ENCODE measurements around the gene NOP10. TPM values are rescaled to one million over a fixed set of nuclear protein-coding genes. Genes with fewer than 3 reads are reported as not detected.

Gene NOP10
- total RNA-seq, 3 donors from 2014 or later = 90.6 to 129 (median 115) TPM

DNA sequence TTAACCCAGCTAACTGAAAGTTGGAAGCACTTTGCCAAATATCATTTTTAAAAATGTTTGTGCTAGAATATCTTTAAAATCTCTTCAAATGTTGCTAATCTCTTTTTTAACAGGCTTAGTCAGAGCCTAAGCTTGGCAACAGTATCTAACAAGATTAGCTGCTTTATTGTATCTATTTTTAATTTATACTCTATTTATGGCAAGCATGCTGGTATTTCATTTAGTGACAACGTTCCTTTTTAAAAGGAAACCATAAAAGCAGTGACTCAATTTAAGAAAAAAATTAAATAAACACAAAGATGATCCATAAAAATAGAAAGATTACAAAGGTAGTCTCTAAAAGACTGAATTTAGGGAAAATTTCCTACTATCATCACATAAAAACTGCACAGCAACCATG, 45.9 kb downstream of the NOP10 start:
- no peaks in the 10 kb centered on the region for H3K36me3 ChIP-seq (ENCODE audit: low read depth)
- DNase-seq (no peak), ATAC-seq (no peak)
- no peak overlapping the region for H3K4me3 ChIP-seq
- intact Hi-C loops (cut with DNase I, micrococcal nuclease) = no loop called here
- TF ChIP-seq CTCF (IDR thresholded peaks at IDR 0.05) = no peak
- H3K4me1 ChIP-seq (ENCODE audit: low read depth) = no peaks in the 10 kb centered on the region
- H3K9me3 ChIP-seq = no peaks in the 10 kb centered on the region

DNA sequence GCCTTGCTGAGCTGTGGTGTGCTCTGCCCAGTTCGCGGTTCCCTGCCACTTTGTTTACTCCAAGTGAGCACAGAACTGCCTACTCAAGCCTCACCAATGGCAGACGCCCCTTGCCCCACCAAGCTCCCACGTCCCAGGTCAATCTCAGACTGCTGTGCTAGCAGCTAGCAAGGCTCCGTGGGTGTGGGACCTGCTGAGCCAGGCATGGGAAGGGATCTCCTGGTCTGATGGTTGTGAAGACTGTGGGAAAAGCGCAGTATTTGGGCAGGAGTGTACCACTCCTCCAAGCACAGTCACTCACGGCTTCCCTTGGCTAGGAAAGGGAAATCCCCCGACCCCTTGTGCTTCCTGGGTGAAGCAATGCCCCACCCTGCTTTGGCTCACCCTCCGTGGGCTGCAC, 50.3 kb downstream of the NOP10 start:
- Histone ChIP-seq H3K36me3 (ENCODE audit: low read depth) (no peaks in the 10 kb centered on the region), H3K9me3 (no peaks in the 10 kb centered on the region), H3K4me1 (ENCODE audit: low read depth) (no peaks in the 10 kb centered on the region), H3K4me3 (no peak overlapping the region)
- DNase-seq (no peak), ATAC-seq (no peak)
- intact Hi-C loops (cut with DNase I, micrococcal nuclease) = no loop called here
- no peak for TF ChIP-seq CTCF (IDR thresholded peaks at IDR 0.05)

Small RNA genes within 50 kb of the gene (microRNA-seq; reads per million reads assigned to microRNA genes)
- gene MIR1233-1 = not detected

Other genes starting within 250 kb of the NOP10 start
- 10 to 100 TPM; 56.2 to 70.2 (median 59.6) TPM for gene EMC7, start 241.3 kb downstream of the NOP10 start, total RNA-seq
- gene PGBD4, start 241.1 kb downstream of the NOP10 start, total RNA-seq = 1 to 10 TPM; 1.4 to 2.0 (median 1.7) TPM
- 10 to 100 TPM; 42.8 to 52.6 (median 46.2) TPM for gene KATNBL1, start 133.0 kb downstream of the NOP10 start, total RNA-seq
- 10 to 100 TPM; 71.3 to 79.1 (median 78.3) TPM for gene EMC4, start 118.1 kb downstream of the NOP10 start, total RNA-seq
- gene SLC12A6, start 5.4 kb downstream of the NOP10 start, total RNA-seq = 10 to 100 TPM; 17.7 to 26.2 (median 23.2) TPM
- gene NUTM1, start 179 bp upstream of the NOP10 start, total RNA-seq = not detected
- gene LPCAT4, start 24.1 kb upstream of the NOP10 start, total RNA-seq = 100 to 1,000 TPM; 144 to 236 (median 154) TPM
- 10 to 100 TPM; 37.6 to 60.0 (median 46.4) TPM for gene GOLGA8A, start 94.7 kb upstream of the NOP10 start, total RNA-seq
- gene GOLGA8B, start 240.5 kb upstream of the NOP10 start, total RNA-seq = 10 to 100 TPM; 17.2 to 75.3 (median 22.7) TPM